ENCODE data around the gene C16orf86.

C16orf86 gene

DNA sequence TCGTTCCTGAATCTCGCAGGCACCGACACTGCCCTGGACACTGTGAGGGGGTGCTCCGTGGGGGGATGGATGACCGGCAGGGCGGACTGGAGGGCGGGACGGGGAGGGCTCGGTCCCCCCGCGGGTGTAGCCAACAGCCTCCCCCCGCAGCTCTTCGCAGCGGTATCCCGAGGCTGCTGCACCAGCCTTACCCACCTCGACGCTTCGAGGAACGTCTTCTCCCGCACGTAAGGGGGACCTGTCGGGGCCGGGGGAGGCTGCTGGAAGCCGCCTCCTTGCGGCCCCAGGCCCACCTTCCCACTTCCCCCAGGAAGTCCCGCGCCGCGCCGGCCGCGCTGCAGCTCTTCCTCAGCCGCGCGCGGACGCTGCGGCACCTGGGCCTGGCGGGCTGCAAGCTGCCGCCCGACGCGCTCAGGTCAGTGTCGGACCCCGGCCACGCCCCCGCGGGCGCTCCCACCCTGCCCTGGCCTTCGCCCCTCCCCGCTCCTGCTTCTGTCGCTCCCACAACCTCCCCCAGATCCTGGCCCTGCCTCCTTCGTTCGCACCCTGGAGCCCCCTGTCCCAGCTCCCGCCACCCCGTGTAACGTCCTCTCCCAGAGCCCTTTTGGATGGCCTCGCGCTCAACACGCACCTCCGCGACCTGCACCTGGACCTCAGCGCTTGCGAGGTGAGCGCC, 18.4 kb upstream of the C16orf86 start:
- no peak for DNase-seq
- TF ChIP-seq CTCF (IDR thresholded peaks at IDR 0.05; ENCODE audit: low read depth, low read length), result no peak
- Histone ChIP-seq H3K36me3 (peaks cover 14% of the 10 kb centered on the region), H3K9me3 (ENCODE audit: severe bottlenecking) (no peaks in the 10 kb centered on the region), H3K27ac (no peak overlapping the region), H3K4me3 (ENCODE audit: low read depth, low read length) (no peak overlapping the region), H3K27me3 (ENCODE audit: insufficient read depth, low read depth, severe bottlenecking) (no peaks in the 10 kb centered on the region)

GRCh38 chr16:67648764-67649407, 17.7 kb upstream of the C16orf86 start:
- Histone ChIP-seq H3K27ac (no peak overlapping the region), H3K27me3 (ENCODE audit: insufficient read depth, low read depth, severe bottlenecking) (no peaks in the 10 kb centered on the region), H3K9me3 (ENCODE audit: severe bottlenecking) (no peaks in the 10 kb centered on the region), H3K4me3 (ENCODE audit: low read depth, low read length) (no peak overlapping the region), H3K36me3 (peaks cover 16% of the 10 kb centered on the region)
- no peak for DNase-seq
- TF ChIP-seq CTCF (IDR thresholded peaks at IDR 0.05; ENCODE audit: low read depth, low read length), result no peak

DNA sequence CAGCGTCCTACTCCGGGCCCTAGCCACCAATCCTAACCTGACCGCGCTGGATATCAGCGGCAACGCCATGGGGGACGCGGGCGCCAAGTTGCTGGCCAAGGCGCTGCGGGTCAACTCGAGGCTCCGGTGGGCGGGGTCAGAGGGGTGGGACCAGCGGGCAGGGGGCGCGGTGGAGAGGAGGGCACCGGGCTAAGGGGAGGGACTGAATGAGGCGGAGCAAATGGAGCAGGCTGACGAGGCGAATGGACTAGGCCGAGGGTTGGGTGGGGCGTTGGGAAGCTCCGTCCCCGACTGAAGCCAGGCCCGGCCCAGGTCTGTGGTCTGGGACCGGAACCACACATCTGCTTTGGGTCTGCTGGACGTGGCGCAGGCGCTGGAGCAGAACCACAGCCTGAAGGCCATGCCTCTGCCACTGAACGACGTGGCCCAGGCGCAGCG, 17.1 kb upstream of the C16orf86 start:
- TF ChIP-seq CTCF (IDR thresholded peaks at IDR 0.05; ENCODE audit: low read depth, low read length), result no peak
- no peak for DNase-seq
- Histone ChIP-seq H3K27ac (no peak overlapping the region), H3K4me3 (ENCODE audit: low read depth, low read length) (no peak overlapping the region), H3K27me3 (ENCODE audit: insufficient read depth, low read depth, severe bottlenecking) (no peaks in the 10 kb centered on the region), H3K36me3 (peaks cover 21% of the 10 kb centered on the region), H3K9me3 (ENCODE audit: severe bottlenecking) (no peaks in the 10 kb centered on the region)

GRCh38 chr16:67650023-67650422, 16.6 kb upstream of the C16orf86 start:
- no peaks in the 10 kb centered on the region for H3K9me3 ChIP-seq (ENCODE audit: severe bottlenecking)
- no peaks in the 10 kb centered on the region for H3K27me3 ChIP-seq (ENCODE audit: insufficient read depth, low read depth, severe bottlenecking)

GRCh38 chr16:67651039-67651438, 15.6 kb upstream of the C16orf86 start:
- H3K27ac ChIP-seq, result no peak overlapping the region
- no peaks in the 10 kb centered on the region for H3K27me3 ChIP-seq (ENCODE audit: insufficient read depth, low read depth, severe bottlenecking)
- peaks cover 36% of the 10 kb centered on the region for H3K36me3 ChIP-seq
- H3K9me3 ChIP-seq (ENCODE audit: severe bottlenecking), result no peaks in the 10 kb centered on the region
- no peak overlapping the region for H3K4me3 ChIP-seq (ENCODE audit: low read depth, low read length)
- TF ChIP-seq CTCF (IDR thresholded peaks at IDR 0.05; ENCODE audit: low read depth, low read length), result no peak
- DNase-seq, result no peak

More at GRCh38 chr16:67650023-67650422, 16.6 kb upstream of the C16orf86 start:
- TF ChIP-seq CTCF (IDR thresholded peaks at IDR 0.05; ENCODE audit: low read depth, low read length), result no peak
- no peak for DNase-seq
- no peak overlapping the region for H3K4me3 ChIP-seq (ENCODE audit: low read depth, low read length)
- peaks cover 26% of the 10 kb centered on the region for H3K36me3 ChIP-seq
- no peak overlapping the region for H3K27ac ChIP-seq
